Kidney tubule cell (primary cell): ENCODE measurements around the gene SSH3.

Experiments
- DNase-seq: peaks from one replicate; pipeline ENCODE4 v3.0.0-alpha.2; 2018; ENCODE audit warnings: low spot score

The SSH3 gene

GRCh38 chr11:67280341-67280787, 23.0 kb upstream of the SSH3 start:
- DNase-seq: no peak

GRCh38 chr11:67280788-67281551, 22.4 kb upstream of the SSH3 start:
- no peak for DNase-seq

GRCh38 chr11:67281552-67282150, 21.7 kb upstream of the SSH3 start:
- DNase-seq: no peak

- DNase-seq: no peak
Observed at GRCh38 chr11:67282155-67282875, 21.0 kb upstream of the SSH3 start.

- no peak for DNase-seq
Observed at GRCh38 chr11:67282876-67283371, 20.4 kb upstream of the SSH3 start.

GRCh38 chr11:67283481-67283963, 19.8 kb upstream of the SSH3 start:
- no peak for DNase-seq

GRCh38 chr11:67284811-67285540, 18.4 kb upstream of the SSH3 start:
- no peak for DNase-seq

GRCh38 chr11:67285541-67286498, 17.5 kb upstream of the SSH3 start:
- no peak for DNase-seq

GRCh38 chr11:67286621-67287333, 16.6 kb upstream of the SSH3 start:
- DNase-seq: no peak

- DNase-seq: no peak
Observed at GRCh38 chr11:67287355-67288197, 15.8 kb upstream of the SSH3 start.

GRCh38 chr11:67288198-67288451, 15.2 kb upstream of the SSH3 start:
- no peak for DNase-seq

GRCh38 chr11:67288452-67289225, 14.7 kb upstream of the SSH3 start:
- DNase-seq: peak; percentile 82

- no peak for DNase-seq
Observed at GRCh38 chr11:67289226-67289650, 14.1 kb upstream of the SSH3 start, which contains the start of gene ANKRD13D. Gene ANKRD13D (plus strand): TSS chr11:67289303. CDS start chr11:67289461, 158 bp downstream.

- peak; percentile 38 for DNase-seq
Observed at GRCh38 chr11:67289651-67290479, 13.5 kb upstream of the SSH3 start.

- no peak for DNase-seq
Observed at GRCh38 chr11:67290801-67291200, 12.5 kb upstream of the SSH3 start.

- no peak for DNase-seq
Observed at GRCh38 chr11:67291481-67292381, 11.6 kb upstream of the SSH3 start.

GRCh38 chr11:67292671-67293070, 10.7 kb upstream of the SSH3 start:
- no peak for DNase-seq
